ENCODE data around the gene KCNQ4. TPM values are rescaled to one million over a fixed set of nuclear protein-coding genes. Genes with fewer than 3 reads are reported as not detected.

The KCNQ4 gene
- total and polyA plus RNA-seq, 2 experiments from 2014 or later = 1.3 to 3.0 TPM

DNA sequence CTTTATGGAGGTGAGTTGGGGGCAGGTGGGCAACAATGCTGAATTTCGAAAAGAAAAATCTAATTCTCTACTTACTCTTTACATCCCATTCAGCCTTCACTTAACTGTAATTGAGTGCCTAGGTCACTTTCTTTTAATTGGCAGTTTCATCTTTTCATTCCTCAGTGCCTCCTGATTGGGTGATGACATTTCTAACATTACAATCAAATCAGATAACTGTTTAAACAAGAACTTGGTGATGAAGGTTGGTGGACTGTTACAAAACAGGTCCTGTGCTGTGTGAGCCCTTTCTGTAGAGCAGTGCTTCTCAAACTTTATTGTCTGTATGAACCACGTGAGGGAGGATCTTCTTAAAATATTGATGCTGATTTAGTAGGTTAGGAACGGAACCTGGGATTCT, 40.1 kb upstream of the KCNQ4 start:
- Histone ChIP-seq H3K4me3 (no peak overlapping the region), H3K36me3 (ENCODE audit: insufficient read depth) (peaks cover 39% of the 10 kb centered on the region), H3K4me2 (no peak overlapping the region), H3K79me2 (replicated peaks; ENCODE audit: insufficient read depth) (peaks cover 58% of the 10 kb centered on the region), H3K4me1 (ENCODE audit: insufficient read depth) (no peaks in the 10 kb centered on the region), H3F3A (replicated peaks; ENCODE audit: low read depth) (no peaks in the 10 kb centered on the region), H4K20me1 (replicated peaks; ENCODE audit: insufficient read depth) (peaks cover 37% of the 10 kb centered on the region), H2AFZ (no peak overlapping the region), H3K27me3 (ENCODE audit: insufficient read depth) (no peaks in the 10 kb centered on the region), H3K9me2 (ENCODE audit: insufficient read depth) (no peaks in the 10 kb centered on the region), H3K27ac (ENCODE audit: low read depth) (no peak overlapping the region)
- peaks cover 5% of the 10 kb centered on the region for H3K27me3 Mint-ChIP-seq (ENCODE audit: insufficient read depth, low read depth, poor library complexity)
- H3K9me3 Mint-ChIP-seq = no peaks in the 10 kb centered on the region
- H3K36me3 Mint-ChIP-seq (ENCODE audit: low read depth) = peaks cover 74% of the 10 kb centered on the region
- DNase-seq (ENCODE audit: low spot score) = no peak
- TF ChIP-seq, protein P1, sequence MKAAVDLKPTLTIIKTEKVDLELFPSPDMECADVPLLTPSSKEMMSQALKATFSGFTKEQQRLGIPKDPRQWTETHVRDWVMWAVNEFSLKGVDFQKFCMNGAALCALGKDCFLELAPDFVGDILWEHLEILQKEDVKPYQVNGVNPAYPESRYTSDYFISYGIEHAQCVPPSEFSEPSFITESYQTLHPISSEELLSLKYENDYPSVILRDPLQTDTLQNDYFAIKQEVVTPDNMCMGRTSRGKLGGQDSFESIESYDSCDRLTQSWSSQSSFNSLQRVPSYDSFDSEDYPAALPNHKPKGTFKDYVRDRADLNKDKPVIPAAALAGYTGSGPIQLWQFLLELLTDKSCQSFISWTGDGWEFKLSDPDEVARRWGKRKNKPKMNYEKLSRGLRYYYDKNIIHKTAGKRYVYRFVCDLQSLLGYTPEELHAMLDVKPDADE (IDR thresholded peaks at IDR 0.05) = no peak
- no peak for TF ChIP-seq CTCF (conservative IDR thresholded peaks at IDR 0.05; ENCODE audit: low read depth in 2 of 2)
- TF ChIP-seq STAT1 (IDR thresholded peaks at IDR 0.05; ENCODE audit: unreplicated experiment) = no peak
- TF ChIP-seq ZNF331 (CRISPR knock-in tag; IDR thresholded peaks at IDR 0.05; ENCODE audit: low read depth) = no peak
- TF ChIP-seq EZH2 (IDR thresholded peaks at IDR 0.05; ENCODE audit: low read depth, unreplicated experiment) = no peak
- no peak for TF ChIP-seq ZNF114 (CRISPR knock-in tag; IDR thresholded peaks at IDR 0.05)
- TF ChIP-seq CREB1 (CRISPR knock-in tag; IDR thresholded peaks at IDR 0.05; ENCODE audit: low read depth) = no peak
- TF ChIP-seq ZNF462 (CRISPR knock-in tag; IDR thresholded peaks at IDR 0.05) = no peak
- TF ChIP-seq NANOG (IDR thresholded peaks at IDR 0.05; ENCODE audit: borderline replicate concordance) = no peak
- no peak for TF ChIP-seq JUNB (IDR thresholded peaks at IDR 0.05; ENCODE audit: unreplicated experiment)
- TF ChIP-seq POLR2AphosphoS5 (IDR thresholded peaks at IDR 0.05; ENCODE audit: low read depth) = no peak
- TF ChIP-seq EZH2phosphoT487 (IDR thresholded peaks at IDR 0.05; ENCODE audit: unreplicated experiment) = no peak
- TF ChIP-seq, protein P2, sequence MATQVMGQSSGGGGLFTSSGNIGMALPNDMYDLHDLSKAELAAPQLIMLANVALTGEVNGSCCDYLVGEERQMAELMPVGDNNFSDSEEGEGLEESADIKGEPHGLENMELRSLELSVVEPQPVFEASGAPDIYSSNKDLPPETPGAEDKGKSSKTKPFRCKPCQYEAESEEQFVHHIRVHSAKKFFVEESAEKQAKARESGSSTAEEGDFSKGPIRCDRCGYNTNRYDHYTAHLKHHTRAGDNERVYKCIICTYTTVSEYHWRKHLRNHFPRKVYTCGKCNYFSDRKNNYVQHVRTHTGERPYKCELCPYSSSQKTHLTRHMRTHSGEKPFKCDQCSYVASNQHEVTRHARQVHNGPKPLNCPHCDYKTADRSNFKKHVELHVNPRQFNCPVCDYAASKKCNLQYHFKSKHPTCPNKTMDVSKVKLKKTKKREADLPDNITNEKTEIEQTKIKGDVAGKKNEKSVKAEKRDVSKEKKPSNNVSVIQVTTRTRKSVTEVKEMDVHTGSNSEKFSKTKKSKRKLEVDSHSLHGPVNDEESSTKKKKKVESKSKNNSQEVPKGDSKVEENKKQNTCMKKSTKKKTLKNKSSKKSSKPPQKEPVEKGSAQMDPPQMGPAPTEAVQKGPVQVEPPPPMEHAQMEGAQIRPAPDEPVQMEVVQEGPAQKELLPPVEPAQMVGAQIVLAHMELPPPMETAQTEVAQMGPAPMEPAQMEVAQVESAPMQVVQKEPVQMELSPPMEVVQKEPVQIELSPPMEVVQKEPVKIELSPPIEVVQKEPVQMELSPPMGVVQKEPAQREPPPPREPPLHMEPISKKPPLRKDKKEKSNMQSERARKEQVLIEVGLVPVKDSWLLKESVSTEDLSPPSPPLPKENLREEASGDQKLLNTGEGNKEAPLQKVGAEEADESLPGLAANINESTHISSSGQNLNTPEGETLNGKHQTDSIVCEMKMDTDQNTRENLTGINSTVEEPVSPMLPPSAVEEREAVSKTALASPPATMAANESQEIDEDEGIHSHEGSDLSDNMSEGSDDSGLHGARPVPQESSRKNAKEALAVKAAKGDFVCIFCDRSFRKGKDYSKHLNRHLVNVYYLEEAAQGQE (IDR thresholded peaks at IDR 0.05; ENCODE audit: unreplicated experiment) = no peak
- ATAC-seq = no peak
- H3K4me1 Mint-ChIP-seq = peaks cover 3% of the 10 kb centered on the region; the same call in 1 of the 3 replicates
- no peak overlapping the region for H3K27ac Mint-ChIP-seq
- H3K4me3 Mint-ChIP-seq = no peak overlapping the region

Measured in GM23338 (cell line).